ENCODE measurements around the gene GPRIN2.
"Not testable (repeated sequence)": the region's sequence is repeated elsewhere in the genome, so short reads cannot be mapped to it uniquely, and the experiment has no call there.

GPRIN2 gene

DNA sequence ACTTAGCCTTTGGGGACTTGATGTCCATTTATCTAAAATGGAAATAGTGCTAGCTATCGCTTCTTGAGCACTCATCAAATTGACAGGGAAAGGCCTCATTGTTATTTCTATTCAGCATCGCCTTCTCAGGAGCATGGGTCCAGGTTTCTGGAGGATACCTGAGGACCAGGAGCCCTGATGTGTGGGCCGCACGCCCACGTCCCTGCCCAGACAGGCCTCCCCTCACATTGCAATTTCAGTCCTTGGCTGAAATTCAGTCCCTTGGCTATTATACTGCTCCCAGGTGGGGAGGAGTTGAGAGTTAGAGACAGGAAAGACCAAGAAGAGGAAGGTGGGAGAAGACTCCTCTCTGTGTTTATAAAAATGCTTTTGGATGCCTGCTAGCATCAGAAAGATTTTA, 38.9 kb downstream of the GPRIN2 start:
- DNase-seq: no peak

DNA sequence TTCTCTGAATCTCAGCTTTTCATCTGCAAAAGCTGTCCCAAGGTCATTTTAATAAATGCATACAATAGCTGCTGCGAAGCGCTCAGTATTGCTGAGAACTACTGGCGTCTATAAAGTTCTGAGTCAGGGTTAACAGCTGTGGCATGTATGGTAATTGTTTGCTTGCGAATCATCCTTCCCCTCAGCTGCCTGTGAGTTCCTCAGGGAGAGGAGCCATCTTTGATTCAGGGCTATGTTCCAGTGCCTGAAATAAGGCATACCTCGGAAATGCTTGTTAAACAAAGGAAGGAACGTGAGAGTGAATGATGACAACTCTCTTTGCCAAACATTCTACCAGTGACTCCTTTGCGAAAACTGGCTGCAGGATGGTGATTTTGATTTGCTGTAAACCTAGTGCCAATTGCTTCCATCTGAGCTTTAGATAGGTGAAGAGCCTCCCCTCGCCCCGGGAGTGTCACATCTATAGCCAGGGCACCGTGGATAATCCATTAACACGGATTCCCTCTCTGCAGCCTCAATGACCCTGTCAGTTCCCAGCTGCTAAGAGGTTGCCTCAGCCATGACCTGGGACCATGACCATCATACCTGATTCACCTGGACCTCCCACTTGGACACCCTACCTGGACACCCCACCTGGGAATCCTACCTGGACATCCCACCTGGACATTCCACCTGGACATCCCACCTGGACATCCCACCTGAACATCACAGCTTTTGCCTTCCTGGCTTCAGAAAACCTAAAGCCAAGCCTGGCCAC, 39.6 kb downstream of the GPRIN2 start:
- DNase-seq: no peak

DNA sequence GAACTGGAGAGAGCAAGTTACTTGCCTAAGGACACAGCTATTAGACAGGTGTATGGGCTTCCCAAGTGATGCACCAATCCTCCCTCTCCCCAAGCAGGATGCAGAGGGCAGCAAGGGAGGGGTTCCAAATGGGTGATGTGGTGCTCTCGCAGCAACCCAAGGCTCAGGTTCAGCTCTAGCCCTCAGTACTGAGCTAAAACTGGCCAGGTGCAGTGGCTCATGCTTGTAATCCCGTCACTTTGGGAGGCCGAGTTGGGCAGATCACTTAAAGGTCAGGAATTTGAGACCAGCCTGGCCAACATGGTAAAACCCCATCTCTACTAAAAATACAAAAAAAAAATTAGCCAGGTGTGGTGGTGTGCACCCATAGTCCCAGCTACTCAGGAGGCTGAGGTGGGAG, 40.7 kb downstream of the GPRIN2 start:
- DNase-seq: no peak

DNA sequence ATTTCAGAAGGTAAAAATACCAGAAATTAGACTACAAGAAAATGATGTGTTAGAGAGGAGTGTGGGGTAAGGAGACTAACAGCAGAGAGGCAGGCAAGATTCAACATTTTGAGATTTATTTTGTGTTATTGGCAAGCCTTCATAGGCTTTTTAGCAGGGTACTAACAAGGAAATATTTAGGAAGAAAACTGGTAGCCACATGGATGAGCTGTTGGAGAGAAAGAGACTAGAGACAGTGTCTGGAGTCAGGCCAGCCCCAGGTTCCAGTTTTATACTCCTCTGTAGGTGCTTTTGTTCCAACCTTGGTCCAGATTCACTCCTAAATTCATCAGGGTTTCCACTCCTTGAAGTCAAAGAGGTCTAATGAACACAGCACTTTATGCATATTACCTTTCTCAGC, 41.1 kb downstream of the GPRIN2 start:
- DNase-seq: no peak

DNA sequence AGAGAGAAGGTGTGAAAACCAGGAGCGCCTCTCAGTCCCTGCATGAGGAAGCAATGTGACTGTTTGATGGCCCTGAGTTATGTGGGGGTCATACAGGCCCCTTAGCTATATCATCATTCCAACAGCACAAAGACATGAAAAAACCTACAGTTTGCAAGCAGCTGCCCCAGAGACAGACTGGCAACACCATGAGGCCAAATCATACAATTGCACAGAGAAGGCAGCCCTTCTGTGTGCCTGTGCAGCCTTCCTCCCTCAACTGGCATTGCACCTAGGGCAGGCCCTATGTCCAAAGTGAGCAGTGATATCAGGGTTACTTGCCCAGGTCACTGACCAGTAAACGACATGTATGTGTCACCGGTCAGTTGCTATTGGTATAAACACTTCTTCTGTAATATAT, 41.6 kb downstream of the GPRIN2 start:
- no peak for DNase-seq

DNA sequence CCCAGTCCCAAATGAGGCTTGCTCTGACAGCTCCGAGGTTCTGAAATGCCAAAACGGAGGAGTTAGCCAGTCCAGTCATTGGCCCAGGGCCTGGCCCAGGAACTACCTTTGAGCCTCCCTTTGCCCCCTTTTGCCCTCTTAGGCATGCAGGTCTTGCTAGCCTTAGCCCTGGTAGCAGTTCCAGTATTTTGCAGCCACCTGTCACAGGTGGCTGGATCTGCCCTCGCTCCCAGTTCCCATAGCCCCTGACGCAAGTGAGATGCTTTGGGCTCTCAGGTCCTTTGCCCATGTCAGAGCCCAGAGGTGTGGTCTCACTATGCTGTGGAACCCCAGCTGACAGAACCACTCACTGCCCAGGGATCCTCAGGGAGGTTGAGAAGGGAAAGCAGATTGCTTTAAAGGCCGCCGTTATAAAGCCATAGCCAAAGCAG, 42.0 kb downstream of the GPRIN2 start:
- no peak for DNase-seq

GRCh38 chr10:46513333-46513732, 43.1 kb downstream of the GPRIN2 start:
- not testable (repeated sequence) for DNase-seq

DNA sequence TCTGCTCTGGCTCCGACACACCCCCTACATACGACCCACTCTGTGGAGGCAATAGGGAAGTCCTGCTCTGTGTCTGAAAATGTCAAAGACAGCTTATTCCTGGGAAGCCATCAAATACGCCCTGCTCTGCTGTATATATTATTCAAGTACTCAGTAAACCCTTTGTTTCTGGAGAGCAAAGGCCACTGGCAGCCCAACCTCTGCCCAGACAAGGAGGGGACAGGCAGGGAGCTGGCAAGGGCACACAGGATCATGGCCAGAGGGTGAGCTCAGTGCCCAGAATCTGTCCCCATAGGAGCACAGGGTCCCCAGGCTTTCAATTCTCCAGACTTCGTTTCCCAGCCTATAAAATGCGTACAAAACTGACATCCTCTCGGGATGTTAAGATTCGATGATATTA, 43.7 kb downstream of the GPRIN2 start:
- not testable (repeated sequence) for DNase-seq

DNA sequence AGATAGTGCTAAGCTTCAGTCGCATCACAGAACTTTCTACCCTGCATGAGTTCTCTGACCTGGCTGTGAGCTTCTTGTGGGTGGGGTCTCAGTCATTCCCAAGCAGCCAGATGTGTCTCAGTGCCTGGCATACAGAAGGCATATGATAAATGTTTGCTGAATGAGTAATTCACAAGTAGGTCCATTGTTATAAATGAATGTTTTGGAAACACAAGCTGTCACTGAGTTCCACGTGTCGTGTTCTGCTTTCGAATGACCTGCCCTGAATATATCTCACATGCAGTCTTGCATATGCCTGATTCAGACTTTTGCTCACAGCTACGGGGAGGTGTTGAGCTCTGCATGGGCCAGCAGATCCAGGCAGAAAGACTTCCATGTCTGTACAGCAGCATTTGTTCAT, 44.5 kb downstream of the GPRIN2 start:
- not testable (repeated sequence) for DNase-seq

Measured in T-helper 9 cell (primary cell).